Panc1 (cell line): ENCODE data around the gene TSPO2. TPM values are rescaled to one million over a fixed set of nuclear protein-coding genes. Genes with fewer than 3 reads are reported as not detected.

Experiments
- ATAC-seq: fragments of 200-7000 bp; cut with Tn5 transposase; 2 replicates; pipeline ENCODE4 v1.9.1; 2020; ENCODE audit warnings: mild to moderate bottlenecking, moderate library complexity
- BruUV-seq: library from RNA; stranded (reverse); fragments of 400-500 nt; replicated peaks from 2 replicates; lab custom pipeline; 2021; lab: Mats Ljungman, UMichigan
- CTCF ChIA-PET: fragments of 300-600 bp; sonication (Branson Sonifier 250); formaldehyde crosslinking; loops from one replicate; lab custom pipeline; 2022; ENCODE audit warnings: antibody characterized with exemption; lab: Charles Lee
- POLR2A ChIA-PET: fragments of 300-600 bp; sonication (Branson Sonifier 250); formaldehyde crosslinking; loops from one replicate; lab custom pipeline; 2022; ENCODE audit warnings: antibody characterized with exemption; lab: Charles Lee
- DNase-seq: peaks from one replicate; pipeline ENCODE4 v3.0.0-alpha.2; 2010; ENCODE audit warnings: low read depth, low spot score
- H3K27ac ChIP-seq: 2 replicates; pipeline ENCODE4 v1.5.1; 2011; ENCODE audit warnings: mild to moderate bottlenecking, low read length, inconsistent platforms
- H3K27me3 ChIP-seq: fragments of 200-500 bp; sonication (Bioruptor generic); 2 replicates; pipeline ENCODE4 v1.6.0; 2014; ENCODE audit warnings: low read length, inconsistent platforms; ENCODE audit not compliant: control insufficient read depth, insufficient read depth
- H3K36me3 ChIP-seq: fragments of 200-500 bp; sonication (Bioruptor generic); 2 replicates; pipeline ENCODE4 v1.5.1; 2014; ENCODE audit warnings: inconsistent platforms, mild to moderate bottlenecking, low read length, moderate library complexity; ENCODE audit not compliant: control insufficient read depth, insufficient read depth
- H3K4me1 ChIP-seq: 2 replicates; pipeline ENCODE4 v1.5.1; 2011; ENCODE audit warnings: inconsistent platforms, mild to moderate bottlenecking, low read length, moderate library complexity; ENCODE audit not compliant: control insufficient read depth, insufficient read depth
- H3K4me3 ChIP-seq, 2 experiments: 2 replicates each; pipeline ENCODE4 v1.5.1; 2011 to 2012; ENCODE audit warnings: low read depth in 2 of 2, low read length in 2 of 2, mild to moderate bottlenecking in 2 of 2, inconsistent platforms in 1 of 2, moderate library complexity in 1 of 2
- H3K9me3 ChIP-seq: fragments of 200-500 bp; sonication (Bioruptor generic); 2 replicates; pipeline ENCODE4 v1.5.1; 2014; ENCODE audit warnings: low read depth, mild to moderate bottlenecking, inconsistent platforms, low read length, moderate library complexity; ENCODE audit not compliant: control insufficient read depth, insufficient read depth
- CTCF ChIP-seq: fragments of 450-650 bp; IDR thresholded peaks from 2 replicates; pipeline ENCODE4 v1.5.1; 2017; ENCODE audit warnings: mild to moderate bottlenecking
- POLR2AphosphoS5 ChIP-seq: IDR thresholded peaks from 2 replicates; pipeline ENCODE4 v1.6.1; 2012; ENCODE audit warnings: mild to moderate bottlenecking, low read depth, low read length, moderate library complexity
- SIN3A ChIP-seq: IDR thresholded peaks from 2 replicates; pipeline ENCODE4 v1.6.1; 2012; ENCODE audit warnings: low read depth, mild to moderate bottlenecking, low read length, moderate library complexity, borderline replicate concordance; ENCODE audit not compliant: insufficient read depth
- TCF7L2 ChIP-seq: IDR thresholded peaks from 2 replicates; pipeline ENCODE4 v1.6.1; 2011; ENCODE audit warnings: mild to moderate bottlenecking, low read depth, low read length, inconsistent platforms
- in situ Hi-C: cut with HindIII; loops from 2 replicates; pipeline ENCODE4 v1.10.0; 2016; ENCODE audit warnings: low sequenced_read_pairs, low pct_unique_long_range_greater_than_20kb
- intact Hi-C: fragments of 100-400 bp; cut with micrococcal nuclease; formaldehyde crosslinking; loops from one replicate; pipeline ENCODE4 v1.10.0; 2022; ENCODE audit not compliant: unreplicated experiment
- total RNA-seq: library from RNA; stranded (reverse); gene quantifications from one replicate; pipeline ENCODE4 v1.2.1, GENCODE V29; 2021; ENCODE audit not compliant: unreplicated experiment
- TF ChIP-seq, protein P1 (sequence below), 2 experiments: IDR thresholded peaks; 2 replicates each; pipeline ENCODE4 v1.6.1; 2011 to 2012; ENCODE audit warnings: low read depth in 2 of 2, control low read depth in 1 of 2, low read length in 1 of 2, mild to moderate bottlenecking in 1 of 2, moderate library complexity in 1 of 2; ENCODE audit not compliant: insufficient read depth in 1 of 2

Gene TSPO2
- total RNA-seq, 1 experiment from 2014 or later, result not detected

GRCh38 chr6:41037107-41037900 is 5.0 kb upstream of the TSPO2 start:
- intact Hi-C loops, result no loop called here
- no peak overlapping the region for H3K27ac ChIP-seq
- H3K4me1 ChIP-seq, result 0 out of 2 replicates have a peak, but pooled peaks cover 5% of the 10 kb centered on the region

GRCh38 chr6:41038205-41038604 is 4.1 kb upstream of the TSPO2 start:
- BruUV-seq, result no TSS peak

More at GRCh38 chr6:41037107-41037900, 5.0 kb upstream of the TSPO2 start:
- no peaks in the 10 kb centered on the region for H3K36me3 ChIP-seq
- POLR2A ChIA-PET, result no interaction called here
- in situ Hi-C loops, result no loop called here
- no peaks in the 10 kb centered on the region for H3K9me3 ChIP-seq
- H3K4me3 ChIP-seq, result no peak overlapping the region
- TF ChIP-seq, protein P1, sequence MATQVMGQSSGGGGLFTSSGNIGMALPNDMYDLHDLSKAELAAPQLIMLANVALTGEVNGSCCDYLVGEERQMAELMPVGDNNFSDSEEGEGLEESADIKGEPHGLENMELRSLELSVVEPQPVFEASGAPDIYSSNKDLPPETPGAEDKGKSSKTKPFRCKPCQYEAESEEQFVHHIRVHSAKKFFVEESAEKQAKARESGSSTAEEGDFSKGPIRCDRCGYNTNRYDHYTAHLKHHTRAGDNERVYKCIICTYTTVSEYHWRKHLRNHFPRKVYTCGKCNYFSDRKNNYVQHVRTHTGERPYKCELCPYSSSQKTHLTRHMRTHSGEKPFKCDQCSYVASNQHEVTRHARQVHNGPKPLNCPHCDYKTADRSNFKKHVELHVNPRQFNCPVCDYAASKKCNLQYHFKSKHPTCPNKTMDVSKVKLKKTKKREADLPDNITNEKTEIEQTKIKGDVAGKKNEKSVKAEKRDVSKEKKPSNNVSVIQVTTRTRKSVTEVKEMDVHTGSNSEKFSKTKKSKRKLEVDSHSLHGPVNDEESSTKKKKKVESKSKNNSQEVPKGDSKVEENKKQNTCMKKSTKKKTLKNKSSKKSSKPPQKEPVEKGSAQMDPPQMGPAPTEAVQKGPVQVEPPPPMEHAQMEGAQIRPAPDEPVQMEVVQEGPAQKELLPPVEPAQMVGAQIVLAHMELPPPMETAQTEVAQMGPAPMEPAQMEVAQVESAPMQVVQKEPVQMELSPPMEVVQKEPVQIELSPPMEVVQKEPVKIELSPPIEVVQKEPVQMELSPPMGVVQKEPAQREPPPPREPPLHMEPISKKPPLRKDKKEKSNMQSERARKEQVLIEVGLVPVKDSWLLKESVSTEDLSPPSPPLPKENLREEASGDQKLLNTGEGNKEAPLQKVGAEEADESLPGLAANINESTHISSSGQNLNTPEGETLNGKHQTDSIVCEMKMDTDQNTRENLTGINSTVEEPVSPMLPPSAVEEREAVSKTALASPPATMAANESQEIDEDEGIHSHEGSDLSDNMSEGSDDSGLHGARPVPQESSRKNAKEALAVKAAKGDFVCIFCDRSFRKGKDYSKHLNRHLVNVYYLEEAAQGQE (IDR thresholded peaks at IDR 0.05; ENCODE audit: insufficient read depth in 1 of 2, low read depth in 2 of 2, low read length in 1 of 2), result no peak
- no peaks in the 10 kb centered on the region; the same call in 1 of the 2 replicates for H3K27me3 ChIP-seq
- ATAC-seq (no peak), DNase-seq (no peak)
- BruUV-seq, result no TSS peak
- CTCF ChIA-PET, result interaction anchor here (0.6 kb wide), 1 partner anchor 241 kb away, joined by 4 read pairs; no protein-coding TSS in a partner anchor

More at GRCh38 chr6:41038205-41038604, 4.1 kb upstream of the TSPO2 start:
- no peaks in the 10 kb centered on the region for H3K9me3 ChIP-seq
- no peaks in the 10 kb centered on the region for H3K36me3 ChIP-seq
- ATAC-seq (no peak), DNase-seq (no peak)
- H3K4me1 ChIP-seq, result 0 out of 2 replicates have a peak, but pooled peaks cover 5% of the 10 kb centered on the region
- H3K4me3 ChIP-seq, result no peak overlapping the region
- intact Hi-C loops, result no loop called here
- in situ Hi-C loops, result no loop called here
- TF ChIP-seq, protein P1 (IDR thresholded peaks at IDR 0.05; ENCODE audit: insufficient read depth in 1 of 2, low read depth in 2 of 2, low read length in 1 of 2), result no peak
- TF ChIP-seq SIN3A, result no peak
- TF ChIP-seq POLR2AphosphoS5, result no peak
- TF ChIP-seq TCF7L2, result no peak
- no peak for TF ChIP-seq CTCF
- H3K27me3 ChIP-seq, result no peaks in the 10 kb centered on the region; the same call in 1 of the 2 replicates
- H3K27ac ChIP-seq, result no peak overlapping the region
- POLR2A ChIA-PET, result no interaction called here
- CTCF ChIA-PET, result no interaction called here
